ENCODE measurements around the gene SYT11. TPM values are rescaled to one million over a fixed set of nuclear protein-coding genes. Genes with fewer than 3 reads are reported as not detected.

SYT11 gene
- total and polyA plus RNA-seq, 10 of the 15 experiments (the other 5 are each of a cell fraction or from before 2014, with no cell fraction given), result 7.7 to 21.2 (median 13.5) TPM

GRCh38 chr1:155913969-155914757, 54.8 kb downstream of the SYT11 start:
- Histone ChIP-seq H2AFZ (ENCODE audit: control insufficient read depth, low read depth, low read length) (no peak overlapping the region), H3K4me3 (no peak overlapping the region), H4K20me1 (ENCODE audit: control insufficient read depth, insufficient read depth) (no peaks in the 10 kb centered on the region), H3K79me2 (ENCODE audit: control insufficient read depth, insufficient read depth, low read length) (peaks cover 11% of the 10 kb centered on the region), H3K4me2 (ENCODE audit: control insufficient read depth, insufficient read depth) (no peak overlapping the region), H3K36me3 (ENCODE audit: control insufficient read depth in 2 of 2, insufficient read depth in 2 of 2, low read length in 1 of 2) (peaks cover 12 to 33% of the 10 kb centered on the region in 2 experiments), H3K27ac (ENCODE audit: control insufficient read depth, insufficient read depth) (no peak overlapping the region), H3K9ac (ENCODE audit: control insufficient read depth, insufficient read depth, low read length) (no peak overlapping the region), H3K4me1 (ENCODE audit: control insufficient read depth, insufficient read depth, low read length) (peaks cover 3% of the 10 kb centered on the region; the same call in 1 of the 2 replicates), H3K27me3 (replicated peaks in 1 of 2; ENCODE audit: control insufficient read depth in 2 of 2, insufficient read depth in 2 of 2, low read length in 1 of 2) (no peaks in the 10 kb centered on the region), H3K9me3 (replicated peaks; ENCODE audit: control insufficient read depth, insufficient read depth, low read length) (no peaks in the 10 kb centered on the region)
- ChIA-PET RAD21 (ENCODE audit: unreplicated experiment) (no interaction called here), POLR2A (interaction anchor here (0.5 to 3.1 kb wide), 3 partner anchors 19 to 321 kb away, joined by 3 to 11 read pairs (median 4); partner anchors contain the start of gene KHDC4), SMC1A (ENCODE audit: uncharacterized antibody, unreplicated experiment) (interaction anchor here (1.1 to 1.6 kb wide), 3 partner anchors 16 to 19 kb away, joined by 3 read pairs; no protein-coding TSS in a partner anchor), CTCF (interaction anchor here (1.0 kb wide), 1 partner anchor 152 kb away, joined by 3 read pairs; no protein-coding TSS in a partner anchor)
- no peak for DNase-seq (ENCODE audit: low read depth, low spot score)
- intact Hi-C loops (cut with micrococcal nuclease; ENCODE audit: unreplicated experiment) (no loop called here), in situ Hi-C loops (cut with MboI) (no loop called here)
- BruUV-seq (replicated peaks), result no TSS peak
- no peak for FAIRE-seq
- WGBS (ENCODE audit: insufficient coverage, insufficient replicate concordance, low lambda C conversion rate, missing lambda C conversion rate), result 81% methylated on average over 6 of the region's 6 CpGs
- no peak for ATAC-seq
- no peak for TF ChIP-seq KAT2A (conservative IDR thresholded peaks at IDR 0.05; ENCODE audit: control insufficient read depth, low read depth, low read length)
- no peak for TF ChIP-seq GABPA (IDR thresholded peaks at IDR 0.05; ENCODE audit: low read depth)
- no peak for TF ChIP-seq BRCA1 (IDR thresholded peaks at IDR 0.05; ENCODE audit: low read depth, low read length)
- no peak for TF ChIP-seq E2F4 (IDR thresholded peaks at IDR 0.05; ENCODE audit: low read depth, low read length)
- no peak for TF ChIP-seq IKZF2 (IDR thresholded peaks at IDR 0.05)
- TF ChIP-seq CBX5 (IDR thresholded peaks at IDR 0.05; ENCODE audit: low read depth), result no peak
- TF ChIP-seq BCLAF1 (IDR thresholded peaks at IDR 0.05), result no peak
- TF ChIP-seq POLR2A (IDR thresholded peaks at IDR 0.05; ENCODE audit: low read depth, low read length), result no peak
- TF ChIP-seq LARP7 (IDR thresholded peaks at IDR 0.05), result no peak
- TF ChIP-seq SMC3 (IDR thresholded peaks at IDR 0.05; ENCODE audit: borderline replicate concordance, low read length), result no peak

All from GM12878 (cell line).